Stromal cell of bone marrow (primary cell): ENCODE measurements around the gene BCORL1.

Experiments
- DNase-seq: peaks from one replicate; pipeline ENCODE4 v3.0.0-alpha.2; 2012; ENCODE audit warnings: low read depth

BCORL1 gene

DNA sequence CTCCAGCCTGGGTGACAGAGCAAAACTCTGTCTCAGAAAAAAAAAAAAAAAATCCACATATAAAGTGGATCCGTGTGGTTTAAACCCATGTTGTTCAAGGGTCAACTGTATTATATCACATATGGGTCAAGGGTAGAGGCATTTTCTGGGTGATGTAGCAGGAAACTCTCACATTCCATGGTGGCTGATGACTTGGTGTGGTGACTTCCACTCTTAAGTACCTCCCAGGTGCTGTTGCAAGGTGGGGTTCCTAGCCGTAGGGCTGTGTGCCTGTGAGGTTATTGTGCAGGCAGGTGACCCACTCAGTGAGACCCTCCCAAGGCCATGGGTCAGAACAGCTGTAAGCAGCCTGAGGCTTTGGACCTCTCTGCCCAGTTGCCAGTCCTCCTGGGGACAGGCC, 110.8 kb downstream of the BCORL1 start:
- DNase-seq = no peak

DNA sequence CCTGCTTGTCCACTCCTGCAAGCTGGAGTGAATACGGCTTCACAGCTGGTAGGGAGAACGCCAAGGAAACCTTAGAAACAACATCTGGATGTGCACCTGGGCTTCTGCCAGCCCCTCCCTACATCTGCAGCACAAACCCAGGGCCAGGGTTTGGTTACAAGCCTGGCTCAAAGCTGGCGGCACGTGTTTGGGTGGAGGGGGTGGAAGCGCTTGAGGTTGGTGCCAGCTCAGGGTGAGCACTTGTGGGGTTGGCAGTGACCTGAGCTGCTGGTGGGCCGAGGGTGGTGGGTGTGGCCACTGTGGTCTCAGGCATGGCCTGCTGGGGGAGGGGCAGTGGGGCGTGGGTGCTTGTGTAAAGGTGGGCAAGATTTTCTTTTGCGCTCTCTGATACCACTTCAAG, 112.3 kb downstream of the BCORL1 start:
- DNase-seq = no peak

DNA sequence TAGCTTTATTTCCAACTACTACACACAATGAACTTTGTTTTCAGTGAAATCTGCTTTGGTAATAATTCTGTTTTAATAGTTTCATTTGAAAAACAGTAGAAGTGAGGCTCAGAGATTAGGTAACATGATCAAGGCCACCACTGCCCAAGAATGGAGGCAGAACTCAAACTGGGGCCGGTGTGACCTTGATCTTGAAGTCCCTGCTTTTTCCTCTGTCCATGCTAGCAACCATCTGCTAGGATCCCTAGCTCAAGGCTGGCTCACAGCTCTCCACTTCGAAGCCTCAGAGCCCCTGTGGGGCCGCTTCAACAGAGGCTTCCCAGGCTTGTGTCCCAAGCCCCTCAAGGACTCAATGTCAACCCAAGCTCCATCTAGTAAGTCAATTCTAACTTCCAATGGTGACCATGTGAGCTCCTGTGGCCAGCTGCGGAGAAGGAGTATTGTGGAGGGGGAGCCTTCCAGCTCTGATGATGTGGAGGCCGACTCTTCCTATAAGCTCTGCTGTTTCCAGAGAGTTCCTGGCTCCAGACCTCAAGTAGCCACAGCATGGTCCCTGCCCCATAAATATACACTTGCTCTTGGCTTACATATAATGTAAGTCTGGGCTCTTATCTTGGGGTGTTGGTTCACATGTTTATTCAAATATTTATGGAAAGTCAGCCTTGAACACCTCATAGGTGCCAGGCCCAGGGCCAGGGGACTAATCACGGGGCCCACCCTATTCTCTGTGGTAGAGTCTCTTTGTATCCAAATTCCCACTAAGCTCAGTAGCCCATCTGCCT, 113.0 kb downstream of the BCORL1 start:
- no peak for DNase-seq

DNA sequence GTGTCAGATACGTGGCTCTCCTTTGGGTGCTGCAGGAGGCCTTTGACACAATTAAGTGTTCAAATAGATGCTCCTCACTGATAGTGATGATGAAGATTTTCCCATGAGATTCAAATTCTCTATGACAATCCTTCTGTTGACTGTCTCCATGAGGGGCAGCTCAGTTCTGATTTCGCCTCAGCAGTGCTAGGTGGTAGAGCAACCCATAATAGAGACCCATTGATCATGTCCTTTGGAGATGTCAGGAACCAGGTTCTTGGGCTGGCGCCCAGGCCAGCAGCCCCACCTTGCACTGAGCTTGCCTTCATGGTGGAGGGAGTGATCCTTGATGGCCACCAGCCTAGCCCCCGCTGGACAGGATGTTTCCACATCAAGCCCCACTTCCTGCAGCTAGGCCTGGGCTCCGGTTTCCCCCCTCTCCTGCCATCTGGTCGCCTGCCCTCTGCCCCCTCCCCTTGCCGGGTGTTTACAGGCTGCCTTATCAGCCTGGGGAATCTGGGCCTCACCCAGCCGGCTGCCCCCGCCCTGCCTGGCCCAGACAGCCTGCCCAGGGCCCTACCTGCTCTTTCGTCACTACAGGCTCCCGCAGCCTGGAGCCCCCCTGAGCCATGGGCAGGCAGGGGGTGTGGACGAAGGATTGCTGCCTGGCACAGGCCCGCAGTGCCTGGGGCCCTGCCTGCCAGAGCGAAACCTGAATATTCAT, 115.2 kb downstream of the BCORL1 start:
- DNase-seq = no peak

DNA sequence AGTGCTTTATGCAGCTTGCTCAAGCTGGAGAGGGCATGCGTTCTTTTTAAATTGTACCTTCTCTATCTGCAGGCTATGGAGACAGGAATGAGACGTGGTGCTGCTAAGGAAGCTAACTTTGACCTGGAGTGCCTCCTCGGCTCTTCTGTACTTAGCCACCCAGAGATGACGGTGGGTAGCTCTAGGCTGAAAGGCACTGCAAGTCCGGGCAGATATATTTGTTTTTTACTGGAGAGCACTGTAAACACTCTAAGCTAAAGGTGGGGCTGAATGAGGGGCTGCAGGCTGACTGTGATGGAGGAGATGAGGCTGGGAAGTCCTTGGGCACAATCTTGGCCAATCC, 115.7 kb downstream of the BCORL1 start:
- no peak for DNase-seq

DNA sequence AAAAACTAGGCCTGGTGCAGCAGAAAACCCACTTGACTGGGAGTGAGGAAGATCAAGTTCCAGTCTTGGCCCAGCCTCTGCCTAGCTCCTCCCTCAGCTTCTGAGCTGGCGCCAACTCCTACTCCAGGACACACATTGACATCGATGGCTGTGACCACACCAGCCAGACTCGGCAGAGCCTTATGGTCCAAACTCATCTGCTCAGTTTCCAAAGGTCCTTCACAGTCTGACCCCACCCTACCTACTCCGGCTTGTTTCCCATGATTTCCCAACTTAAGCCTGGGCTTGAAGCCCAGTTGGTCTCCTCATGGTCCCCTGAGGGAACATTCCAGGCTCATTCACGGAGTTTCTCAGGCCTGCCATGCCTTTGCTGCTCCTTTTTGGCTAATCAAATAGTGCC, 117.7 kb downstream of the BCORL1 start:
- DNase-seq = peak; percentile 90

DNA sequence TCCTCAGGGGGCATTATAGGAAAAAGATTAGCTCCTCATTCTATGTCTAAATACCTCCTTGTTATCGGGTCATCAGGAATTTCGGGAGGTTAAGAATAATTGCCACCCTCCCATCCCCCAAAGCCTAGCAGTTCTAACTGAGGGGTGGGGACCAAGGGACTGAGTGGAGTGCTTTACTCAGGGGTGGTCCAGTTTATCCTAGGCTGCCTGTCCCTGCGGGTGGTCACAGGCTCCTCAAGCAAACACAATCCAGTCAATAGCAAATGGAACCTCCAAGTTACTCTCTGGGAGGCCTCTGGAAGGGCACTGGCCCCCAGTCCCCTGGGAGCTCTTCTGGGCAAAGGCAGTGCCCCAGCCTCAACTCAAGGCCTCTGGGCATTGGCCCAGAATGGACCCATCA, 121.2 kb downstream of the BCORL1 start:
- no peak for DNase-seq

DNA sequence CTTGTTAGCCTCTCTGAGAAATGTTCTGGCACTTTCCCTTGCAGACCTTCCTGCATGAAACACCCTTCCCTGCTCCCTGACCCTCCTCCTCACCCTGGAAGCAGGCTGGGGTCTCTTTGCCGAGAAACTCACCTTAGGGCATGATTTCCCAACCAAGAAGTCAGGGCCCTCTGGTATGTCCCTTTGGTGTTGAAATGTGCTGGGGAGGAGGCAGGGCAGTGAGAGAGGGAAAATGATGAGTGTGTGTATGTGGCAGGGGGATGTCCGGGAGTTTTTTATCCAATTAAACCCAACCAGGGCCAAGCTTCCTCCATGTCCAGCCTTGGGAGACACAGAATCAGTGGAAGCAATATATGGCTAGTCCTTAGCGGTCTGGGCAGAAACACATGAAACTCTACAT, 122.8 kb downstream of the BCORL1 start:
- DNase-seq = no peak

DNA sequence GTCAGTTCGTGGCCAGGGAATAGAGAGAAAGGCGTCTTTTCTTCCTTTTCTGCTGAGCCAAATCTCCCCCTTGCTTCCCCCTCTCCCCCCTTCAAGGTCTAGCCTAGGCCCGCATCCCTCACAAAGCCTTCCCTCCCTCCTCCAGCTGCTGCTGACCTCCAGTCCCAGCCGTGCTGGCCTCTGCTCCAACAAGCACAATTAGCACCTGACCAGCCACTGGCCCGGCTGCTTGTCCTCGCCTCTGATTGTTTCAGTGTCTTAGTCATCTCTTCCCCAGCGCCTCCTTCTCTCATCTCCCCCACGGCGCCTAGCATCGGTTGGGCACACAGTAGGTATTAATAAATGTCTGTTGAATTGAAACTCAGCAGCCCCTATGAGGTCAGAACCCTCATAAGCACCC, 123.6 kb downstream of the BCORL1 start:
- no peak for DNase-seq
